WI38 (cell line): ENCODE measurements around the gene MRPL53.

Experiments used
- H3K4me3 ChIP-seq: 2 replicates; pipeline ENCODE4 v1.5.1; 2011; ENCODE audit warnings: low read depth, mild to moderate bottlenecking, control low read depth, low read length
- CTCF ChIP-seq: IDR thresholded peaks from 2 replicates; pipeline ENCODE4 v1.5.1; 2012; ENCODE audit warnings: low read depth, mild to moderate bottlenecking, control low read depth, low read length

Gene MRPL53

GRCh38 chr2:74512744-74513604 lies 40.5 kb upstream of the MRPL53 start:
- no peak for TF ChIP-seq CTCF
- no peak overlapping the region for H3K4me3 ChIP-seq

GRCh38 chr2:74511104-74511989 lies 38.9 kb upstream of the MRPL53 start:
- TF ChIP-seq CTCF = no peak
- H3K4me3 ChIP-seq = no peak overlapping the region

- no peak overlapping the region for H3K4me3 ChIP-seq
- TF ChIP-seq CTCF = no peak
These were observed 37.8 kb upstream of the MRPL53 start for GRCh38 chr2:74510272-74510671.

- TF ChIP-seq CTCF = no peak
These were observed 35.5 kb upstream of the MRPL53 start for GRCh38 chr2:74507926-74508520.

GRCh38 chr2:74507145-74507925 lies 34.9 kb upstream of the MRPL53 start, which contains the start of gene PCGF1:
TSS of gene PCGF1 (minus strand) at chr2:74507695. CDS start at chr2:74507668, 27 bp downstream.
- H3K4me3 ChIP-seq = peak within 1 kb of the TSS; percentile 87
- TF ChIP-seq CTCF = 0 out of 2 replicates have a peak, but pooled peaks have one; percentile 9

More at GRCh38 chr2:74507926-74508520, 35.5 kb upstream of the MRPL53 start:
- H3K4me3 ChIP-seq = peak overlapping the region; percentile 87

- H3K4me3 ChIP-seq = peak overlapping the region; percentile 25
- TF ChIP-seq CTCF = no peak
These were observed 33.2 kb upstream of the MRPL53 start for GRCh38 chr2:74505448-74506246.
